ENCODE results near the gene SPOUT1.
"Not testable (repeated sequence)": the region's sequence is repeated elsewhere in the genome, so short reads cannot be mapped to it uniquely, and the experiment has no call there.

The SPOUT1 gene

GRCh38 chr9:128861501-128861900, 31.9 kb upstream of the SPOUT1 start:
- Histone ChIP-seq H3K27ac (no peak overlapping the region), H3K4me3 (ENCODE audit: low read depth, low read length) (no peak overlapping the region), H3K27me3 (replicated peaks) (no peaks in the 10 kb centered on the region), H3K36me3 (replicated peaks) (no peaks in the 10 kb centered on the region)
- no peak for DNase-seq
- TF ChIP-seq, protein P1, sequence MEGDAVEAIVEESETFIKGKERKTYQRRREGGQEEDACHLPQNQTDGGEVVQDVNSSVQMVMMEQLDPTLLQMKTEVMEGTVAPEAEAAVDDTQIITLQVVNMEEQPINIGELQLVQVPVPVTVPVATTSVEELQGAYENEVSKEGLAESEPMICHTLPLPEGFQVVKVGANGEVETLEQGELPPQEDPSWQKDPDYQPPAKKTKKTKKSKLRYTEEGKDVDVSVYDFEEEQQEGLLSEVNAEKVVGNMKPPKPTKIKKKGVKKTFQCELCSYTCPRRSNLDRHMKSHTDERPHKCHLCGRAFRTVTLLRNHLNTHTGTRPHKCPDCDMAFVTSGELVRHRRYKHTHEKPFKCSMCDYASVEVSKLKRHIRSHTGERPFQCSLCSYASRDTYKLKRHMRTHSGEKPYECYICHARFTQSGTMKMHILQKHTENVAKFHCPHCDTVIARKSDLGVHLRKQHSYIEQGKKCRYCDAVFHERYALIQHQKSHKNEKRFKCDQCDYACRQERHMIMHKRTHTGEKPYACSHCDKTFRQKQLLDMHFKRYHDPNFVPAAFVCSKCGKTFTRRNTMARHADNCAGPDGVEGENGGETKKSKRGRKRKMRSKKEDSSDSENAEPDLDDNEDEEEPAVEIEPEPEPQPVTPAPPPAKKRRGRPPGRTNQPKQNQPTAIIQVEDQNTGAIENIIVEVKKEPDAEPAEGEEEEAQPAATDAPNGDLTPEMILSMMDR (IDR thresholded peaks at IDR 0.05; ENCODE audit: low read depth, low read length, missing control alignments) = no peak
- in situ Hi-C loops (cut with HindIII; ENCODE audit: low pct_ligation_motif_present, low sequenced_read_pairs) = no loop called here

GRCh38 chr9:128860937-128861336, 31.3 kb upstream of the SPOUT1 start:
- no peak overlapping the region for H3K27ac ChIP-seq
- in situ Hi-C loops (cut with HindIII; ENCODE audit: low pct_ligation_motif_present, low sequenced_read_pairs) = no loop called here
- TF ChIP-seq, protein P1 (IDR thresholded peaks at IDR 0.05; ENCODE audit: low read depth, low read length, missing control alignments) = no peak
- DNase-seq = no peak
- H3K27me3 ChIP-seq (replicated peaks) = no peaks in the 10 kb centered on the region
- no peaks in the 10 kb centered on the region for H3K36me3 ChIP-seq (replicated peaks)
- no peak overlapping the region for H3K4me3 ChIP-seq (ENCODE audit: low read depth, low read length)

DNA sequence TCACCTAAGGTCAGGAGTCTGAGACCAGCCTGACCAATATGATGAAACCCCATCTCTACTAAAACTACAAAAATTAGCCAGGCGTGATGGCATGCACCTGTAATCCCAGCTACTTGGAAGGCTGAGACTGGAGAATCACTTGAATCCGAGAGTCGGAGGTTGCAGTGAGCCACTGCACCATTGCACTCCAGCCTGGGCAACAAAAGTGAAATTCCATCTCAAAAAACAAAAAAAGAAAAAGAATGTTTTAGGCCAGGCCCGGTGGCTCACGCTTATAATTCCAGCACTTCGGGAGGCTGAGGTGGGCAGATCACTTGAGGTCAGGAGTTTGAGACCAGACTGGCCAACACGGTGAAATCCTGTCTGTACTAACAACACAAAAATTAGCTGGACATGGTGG, 28.9 kb upstream of the SPOUT1 start:
- H3K4me3 ChIP-seq (ENCODE audit: low read depth, low read length); DNase-seq; in situ Hi-C loops (cut with HindIII; ENCODE audit: low pct_ligation_motif_present, low sequenced_read_pairs); H3K27me3 ChIP-seq (replicated peaks); H3K27ac ChIP-seq; H3K36me3 ChIP-seq (replicated peaks): not testable (repeated sequence)

DNA sequence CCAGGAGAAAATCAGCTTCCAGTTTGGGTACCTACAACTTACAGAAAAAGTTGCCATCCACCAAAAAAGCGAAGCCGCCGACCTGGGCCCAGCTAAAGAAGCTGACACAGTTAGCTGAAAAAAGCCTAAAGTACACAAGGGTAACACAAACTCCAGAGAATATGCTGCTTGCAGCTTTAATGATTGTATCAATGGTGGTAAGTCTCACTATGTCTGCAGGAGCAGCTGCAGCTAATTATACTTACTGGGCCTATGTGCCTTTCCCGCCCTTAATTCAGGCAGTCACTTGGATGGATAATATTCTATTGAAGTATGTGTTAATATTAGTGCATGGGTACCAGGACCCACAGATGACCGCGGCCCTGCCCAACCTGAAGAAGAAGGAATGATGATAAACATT, 24.9 kb upstream of the SPOUT1 start:
- H3K27me3 ChIP-seq (replicated peaks); DNase-seq; in situ Hi-C loops (cut with HindIII; ENCODE audit: low pct_ligation_motif_present, low sequenced_read_pairs); H3K36me3 ChIP-seq (replicated peaks); H3K4me3 ChIP-seq (ENCODE audit: low read depth, low read length); H3K27ac ChIP-seq: not testable (repeated sequence)

DNA sequence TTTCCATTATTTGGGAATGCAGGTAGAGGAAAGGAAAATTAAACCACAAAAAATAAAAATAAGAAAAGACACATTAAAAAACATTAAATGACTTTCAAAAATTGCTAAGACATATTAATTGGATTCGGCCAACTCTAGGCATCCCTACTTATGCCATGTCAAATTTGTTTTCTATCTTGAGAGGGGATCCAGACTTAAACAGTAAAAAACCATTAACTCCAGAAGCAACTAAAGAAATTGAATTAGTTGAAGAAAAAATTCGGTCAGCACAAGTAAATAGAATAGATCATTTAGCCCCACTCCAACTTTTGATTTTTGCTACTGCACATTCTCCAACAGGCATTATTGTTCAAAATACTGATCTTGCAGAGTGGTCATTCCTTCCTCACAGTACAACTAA, 23.1 kb upstream of the SPOUT1 start:
- H3K36me3 ChIP-seq (replicated peaks); H3K27me3 ChIP-seq (replicated peaks); H3K27ac ChIP-seq; H3K4me3 ChIP-seq (ENCODE audit: low read depth, low read length); in situ Hi-C loops (cut with HindIII; ENCODE audit: low pct_ligation_motif_present, low sequenced_read_pairs); DNase-seq: not testable (repeated sequence)

DNA sequence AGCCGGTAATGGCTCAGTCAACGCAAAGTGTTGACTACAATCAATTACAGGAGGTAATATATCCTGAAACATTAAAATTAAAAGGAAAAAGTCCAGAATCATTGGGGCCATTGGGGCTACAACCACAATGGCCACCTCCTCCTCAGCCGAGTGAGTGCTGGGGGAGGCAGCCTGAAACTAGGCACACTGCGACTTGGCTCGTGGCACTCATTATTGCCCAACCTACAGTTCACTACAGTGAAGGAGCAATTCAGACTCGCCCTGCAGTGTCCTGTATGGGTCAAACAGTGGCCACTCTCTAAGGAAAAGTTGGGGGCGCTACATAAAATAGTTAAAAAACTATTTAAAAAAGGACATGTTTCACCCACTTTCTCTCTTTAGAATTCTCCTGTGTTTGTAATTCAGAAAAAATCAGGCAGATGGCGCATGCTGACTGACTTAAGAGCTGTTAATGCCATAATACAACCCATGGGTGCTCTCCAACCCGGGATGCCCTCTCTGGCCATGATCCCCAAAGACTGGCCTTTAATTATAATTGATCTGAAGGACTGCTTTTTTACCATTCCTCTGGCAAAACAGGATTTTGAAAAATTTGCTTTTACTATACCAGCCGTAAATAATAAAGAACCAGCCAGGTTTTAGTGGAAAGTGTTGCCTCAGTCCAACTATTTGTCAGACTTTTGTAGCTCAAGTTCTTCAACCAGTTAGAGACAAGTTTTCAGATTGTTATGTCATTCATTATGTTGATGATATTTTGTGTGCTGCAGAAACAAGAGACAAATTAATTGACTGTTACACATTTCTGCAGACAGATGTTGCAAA, 22.4 kb upstream of the SPOUT1 start:
- in situ Hi-C loops (cut with HindIII; ENCODE audit: low pct_ligation_motif_present, low sequenced_read_pairs); H3K36me3 ChIP-seq (replicated peaks); H3K27me3 ChIP-seq (replicated peaks); H3K4me3 ChIP-seq (ENCODE audit: low read depth, low read length); H3K27ac ChIP-seq: not testable (repeated sequence)
- peak; percentile 45 for DNase-seq
- TF ChIP-seq, protein P1 (IDR thresholded peaks at IDR 0.05; ENCODE audit: low read depth, low read length, missing control alignments) = peak; percentile 45

DNA sequence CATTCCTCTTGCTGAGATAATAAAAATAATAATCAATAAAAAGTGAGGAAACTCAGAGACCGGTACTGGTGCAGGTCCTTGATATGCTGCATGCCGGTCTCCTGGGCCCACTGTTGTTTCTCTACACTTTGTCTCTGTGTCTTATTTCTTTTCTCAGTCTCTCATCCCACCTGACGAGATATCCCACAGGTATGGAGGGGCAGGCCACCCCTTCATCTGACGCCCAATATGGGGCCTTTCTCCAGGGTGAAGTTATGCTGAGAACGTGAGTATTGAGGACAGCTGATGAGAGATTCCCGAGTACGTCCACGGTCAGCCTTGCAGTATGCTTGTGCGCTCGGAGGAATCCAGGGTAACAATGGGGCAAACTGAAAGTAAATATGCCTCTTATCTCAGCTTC, 21.4 kb upstream of the SPOUT1 start:
- H3K27me3 ChIP-seq (replicated peaks); H3K4me3 ChIP-seq (ENCODE audit: low read depth, low read length); H3K27ac ChIP-seq; H3K36me3 ChIP-seq (replicated peaks); DNase-seq; in situ Hi-C loops (cut with HindIII; ENCODE audit: low pct_ligation_motif_present, low sequenced_read_pairs): not testable (repeated sequence)

DNA sequence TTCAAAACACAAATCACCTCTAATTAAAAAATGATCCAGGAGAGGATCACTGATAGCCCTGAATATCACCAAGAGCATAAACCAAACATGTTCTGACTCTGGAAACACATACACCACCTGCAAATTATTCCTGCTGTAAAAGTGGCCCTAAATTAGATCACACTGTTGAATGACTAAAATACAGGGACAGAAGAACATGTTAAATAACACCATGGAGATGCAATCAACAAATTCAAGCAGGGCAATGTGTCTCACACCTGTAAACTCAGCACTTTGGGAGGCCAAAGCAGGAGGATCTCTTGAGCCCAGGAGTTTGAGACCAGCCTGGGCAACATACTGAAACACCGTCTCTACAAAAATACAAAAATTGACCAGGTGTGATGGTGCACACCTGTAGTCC, 18.2 kb upstream of the SPOUT1 start:
- in situ Hi-C loops (cut with HindIII; ENCODE audit: low pct_ligation_motif_present, low sequenced_read_pairs) = no loop called here
- TF ChIP-seq, protein P1 (IDR thresholded peaks at IDR 0.05; ENCODE audit: low read depth, low read length, missing control alignments) = no peak
- H3K4me3 ChIP-seq (ENCODE audit: low read depth, low read length) = no peak overlapping the region
- no peak for DNase-seq
- H3K36me3 ChIP-seq (replicated peaks) = no peaks in the 10 kb centered on the region
- H3K27ac ChIP-seq = no peak overlapping the region
- H3K27me3 ChIP-seq (replicated peaks) = no peaks in the 10 kb centered on the region

Data from brain microvascular endothelial cell (primary cell).